Hematopoietic multipotent progenitor cell treated with erythropoietin and hydrocortisone succinate and interleukin-3 and kit ligand, for 15 days (in vitro differentiated cells): Measurements from ENCODE around the gene GP1BB.
"Not testable (repeated sequence)": the region's sequence is repeated elsewhere in the genome, so short reads cannot be mapped to it uniquely, and the experiment has no call there.

Source experiments
- DNase-seq: peaks from one replicate; pipeline ENCODE4 v3.0.0-alpha.2; 2015; ENCODE audit warnings: low spot score

Gene GP1BB

DNA sequence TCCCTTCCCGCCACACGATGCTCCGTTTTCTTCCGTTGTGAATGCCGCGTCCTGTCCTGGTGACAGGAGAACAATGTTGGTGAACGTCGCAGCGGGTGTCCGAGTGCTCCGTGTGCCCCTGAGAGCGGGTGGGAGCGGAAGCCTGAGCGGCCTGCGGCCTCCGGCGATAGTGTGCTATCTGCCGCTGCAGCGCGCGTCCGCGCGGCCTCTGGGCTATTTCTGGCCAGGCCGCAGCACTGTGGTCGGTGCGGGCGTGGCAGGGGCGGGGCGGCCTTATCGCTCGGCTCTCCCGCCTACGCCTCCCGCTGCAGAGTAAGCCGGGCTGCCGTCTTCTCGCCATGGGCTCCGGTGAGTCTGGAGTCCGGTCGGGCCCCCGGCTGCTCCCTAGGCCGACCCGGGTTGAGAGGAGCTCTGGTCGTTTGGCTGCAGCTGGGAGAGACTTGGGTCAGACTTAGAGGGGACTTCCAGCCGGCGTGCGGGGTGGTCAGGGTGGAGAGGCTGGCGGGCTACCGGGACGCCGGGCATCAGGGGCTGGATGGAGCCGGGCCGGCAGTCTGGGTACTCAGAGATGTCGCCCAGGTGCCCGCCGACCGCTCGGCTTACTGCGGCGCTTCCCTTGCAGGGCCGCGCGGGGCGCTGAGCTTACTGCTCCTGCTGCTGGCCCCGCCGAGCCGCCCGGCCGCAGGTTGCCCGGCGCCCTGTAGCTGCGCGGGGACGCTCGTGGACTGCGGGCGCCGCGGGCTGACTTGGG, at the start of gene GP1BB:
GP1BB (plus strand) TSS at position 308 of the 751 bp plus-strand sequence; CDS start at position 339, 31 bp downstream.
- peak; percentile 19 for DNase-seq

DNA sequence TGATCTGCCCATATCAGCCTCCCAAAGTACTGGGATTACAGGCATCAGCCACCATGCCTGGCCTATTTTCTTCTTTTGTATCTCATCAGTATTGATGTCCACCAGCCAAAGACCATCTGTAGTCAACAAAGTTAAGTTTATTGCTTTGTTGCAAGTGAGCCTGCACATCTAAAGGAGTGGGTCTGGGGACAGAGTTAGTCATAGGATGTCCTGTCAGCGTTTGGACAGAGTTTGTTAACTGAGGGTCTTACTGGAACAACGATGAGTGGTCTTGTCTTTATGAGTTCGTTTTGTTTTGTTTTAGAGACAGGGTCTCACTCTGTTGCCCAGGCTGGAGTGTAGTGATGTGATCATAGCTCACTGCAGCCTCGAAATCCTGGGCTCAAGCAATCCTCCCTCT, 49.7 kb upstream of the GP1BB start:
- no peak for DNase-seq

DNA sequence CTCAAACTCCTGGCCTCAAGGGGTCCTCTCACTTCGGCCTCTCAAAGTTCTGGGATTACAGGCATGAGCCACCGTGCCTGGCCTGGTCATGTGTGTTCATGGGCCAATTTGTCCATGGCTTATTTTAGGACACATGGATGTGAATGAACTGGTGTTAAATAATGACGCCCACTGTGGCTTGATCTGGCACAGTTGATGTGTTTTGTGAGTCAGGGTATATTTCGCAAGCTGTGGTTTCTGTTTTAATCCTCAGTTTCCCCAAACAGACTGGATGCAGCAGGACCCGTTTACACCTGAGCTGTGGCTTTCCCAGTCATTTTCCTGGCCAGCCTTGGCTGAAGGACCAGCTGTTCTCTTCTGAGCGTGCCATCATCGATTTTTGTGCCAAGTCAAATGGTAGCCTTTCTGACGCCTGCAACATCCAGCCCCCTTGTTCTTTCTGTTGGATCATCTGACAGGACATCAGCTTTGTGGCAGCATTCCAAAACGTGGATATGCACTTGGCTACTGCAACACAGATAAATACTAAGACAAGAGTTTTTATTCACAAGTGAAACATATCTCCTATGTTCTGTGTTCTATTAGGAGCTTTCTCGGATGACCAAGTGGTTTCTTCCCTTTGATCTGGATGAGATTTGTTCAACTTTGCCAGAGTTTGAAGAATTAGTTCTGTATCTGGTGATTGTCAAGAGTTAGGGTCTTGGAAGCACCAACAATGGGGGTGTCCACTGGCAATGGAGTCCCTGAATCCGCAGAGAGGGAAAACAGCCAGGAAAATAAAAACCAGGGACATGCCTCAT, 49.0 kb upstream of the GP1BB start:
- no peak for DNase-seq

DNA sequence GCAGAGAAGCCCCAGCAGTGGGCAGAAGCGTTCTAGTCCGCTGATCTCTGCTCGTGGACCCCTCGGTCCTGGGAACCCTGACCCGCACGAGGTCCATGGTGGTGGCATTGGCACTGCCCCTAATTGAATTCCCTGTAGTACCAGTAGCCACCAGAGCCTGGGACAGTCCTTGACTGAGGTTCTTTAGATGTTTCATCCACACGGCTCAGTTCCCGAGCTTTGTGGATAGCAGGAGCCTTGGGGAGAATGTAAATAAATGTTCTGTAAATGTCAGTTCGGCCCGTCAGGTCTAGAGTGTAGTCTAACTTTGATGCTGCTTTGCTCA, 48.4 kb upstream of the GP1BB start:
- no peak for DNase-seq

DNA sequence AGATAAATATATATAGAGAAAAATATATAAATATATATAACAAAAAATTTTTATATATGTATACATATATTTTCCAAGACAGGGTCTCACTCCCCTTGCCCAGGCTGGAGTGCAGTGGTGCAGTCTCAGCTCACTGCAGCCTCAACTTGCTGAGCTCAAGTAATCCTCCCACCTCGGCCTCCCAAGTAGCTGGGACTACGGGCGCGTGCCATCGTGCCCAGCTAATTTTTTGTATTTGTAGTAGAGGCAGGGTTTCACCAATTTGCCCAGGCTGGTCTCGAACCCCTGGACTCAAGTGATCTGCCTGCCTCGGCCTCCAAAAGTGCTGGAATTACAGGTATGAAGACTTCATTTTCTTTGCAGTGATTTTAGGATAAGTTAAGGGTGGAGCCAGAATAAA, 47.9 kb upstream of the GP1BB start:
- no peak for DNase-seq

DNA sequence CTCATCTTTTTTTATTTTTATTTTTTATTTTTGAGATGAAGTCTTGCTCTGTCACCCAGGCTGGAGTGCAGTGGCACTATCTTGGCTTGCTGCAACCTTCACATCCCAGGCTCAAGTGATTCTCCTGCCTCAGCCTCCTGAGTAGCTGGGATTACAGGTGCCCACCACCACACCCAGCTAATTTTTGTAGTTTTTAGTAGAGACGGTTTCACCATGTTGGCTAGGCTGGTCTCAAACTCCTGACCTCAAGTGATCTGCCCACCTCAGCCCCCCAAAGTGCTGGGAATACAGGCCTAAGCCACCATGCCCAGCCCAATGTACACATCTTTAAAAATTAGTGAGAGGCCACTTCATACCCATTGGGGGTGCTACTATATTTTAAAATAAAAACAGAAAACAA, 46.9 kb upstream of the GP1BB start:
- DNase-seq = not testable (repeated sequence)

DNA sequence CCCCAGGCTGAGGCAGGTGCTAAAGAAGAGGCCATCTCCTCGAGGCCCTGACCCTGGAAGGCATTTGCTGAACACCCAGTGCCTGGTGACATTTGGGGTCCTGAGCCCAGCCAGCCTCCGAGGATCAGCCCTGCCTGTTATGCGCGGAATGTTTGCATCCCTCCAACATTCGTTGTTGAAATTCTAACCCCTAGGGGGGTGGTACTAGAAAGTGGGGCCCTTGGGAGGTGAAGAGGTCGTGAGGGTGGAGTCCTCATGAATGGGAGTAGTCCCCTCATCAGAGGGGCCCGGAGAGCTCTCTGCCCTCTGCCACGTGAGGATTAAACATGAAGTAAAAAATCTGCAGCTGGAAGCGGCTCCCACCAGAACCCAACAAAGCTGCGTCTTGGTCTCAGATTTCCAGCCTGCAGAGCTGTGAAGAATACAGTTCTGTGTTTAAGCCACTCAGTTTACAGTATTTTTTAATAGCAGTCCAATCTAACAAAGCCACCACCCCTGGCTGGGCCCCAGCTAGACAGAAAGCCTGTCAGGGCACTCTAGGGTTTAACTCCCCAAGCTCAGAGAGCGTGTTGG, 44.3 kb upstream of the GP1BB start:
- DNase-seq = no peak

DNA sequence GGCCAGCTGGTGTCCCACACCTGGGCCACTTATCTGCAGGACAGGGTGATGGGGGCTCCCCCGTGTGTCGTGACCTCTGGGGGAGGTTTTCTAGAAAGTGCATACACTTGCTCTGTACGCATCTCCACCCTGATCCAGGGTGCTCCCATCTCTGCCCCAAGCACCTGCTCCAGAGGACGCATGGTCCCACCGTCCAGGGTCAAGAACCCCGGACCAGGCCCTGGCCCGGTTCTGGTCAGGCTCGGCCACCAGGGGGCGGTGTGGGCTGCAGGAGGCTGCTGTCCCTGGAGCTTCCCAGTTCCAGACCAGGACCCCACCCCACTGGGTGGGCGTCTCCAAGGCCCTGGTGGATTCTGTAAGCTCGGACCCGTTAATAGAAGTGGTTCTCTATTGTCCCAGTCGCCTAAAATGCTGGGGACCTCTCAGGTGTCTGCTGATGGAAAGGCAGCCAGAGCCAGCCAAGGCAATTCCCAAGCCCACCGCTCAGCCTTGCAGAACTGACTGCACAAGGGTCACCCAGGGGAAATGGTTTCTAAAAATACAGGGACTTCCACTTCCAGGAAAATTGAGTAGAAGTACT, 43.7 kb upstream of the GP1BB start:
- DNase-seq = peak; percentile 50

DNA sequence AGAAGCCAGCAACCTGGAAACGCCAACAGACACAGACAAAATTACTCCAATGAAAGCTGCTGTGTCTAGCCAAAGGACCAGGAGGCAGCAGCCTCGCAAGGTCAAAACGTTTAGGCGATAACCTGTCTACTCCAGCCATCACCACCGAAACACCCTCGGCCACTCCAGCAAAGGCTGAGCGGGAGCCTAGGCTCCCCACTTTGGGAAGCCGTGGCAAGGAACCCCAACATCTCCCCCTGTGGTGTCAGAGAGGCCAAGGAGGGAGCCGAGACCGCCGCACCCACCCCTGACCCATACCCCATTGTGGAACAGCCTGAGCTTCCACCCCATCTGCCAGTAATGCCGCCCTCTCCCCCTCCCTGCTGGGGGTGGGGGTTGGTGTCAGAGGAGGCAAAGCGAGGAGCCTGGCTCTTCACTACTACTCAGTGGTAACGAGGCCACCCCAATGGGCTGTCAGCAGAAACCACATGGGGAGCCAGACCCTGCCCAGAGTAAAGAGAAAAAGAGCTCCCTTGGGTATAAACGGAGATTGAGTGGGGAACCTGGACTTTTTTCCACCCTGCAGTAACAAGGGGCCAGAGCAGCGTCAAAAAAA, 43.0 kb upstream of the GP1BB start:
- DNase-seq = no peak

DNA sequence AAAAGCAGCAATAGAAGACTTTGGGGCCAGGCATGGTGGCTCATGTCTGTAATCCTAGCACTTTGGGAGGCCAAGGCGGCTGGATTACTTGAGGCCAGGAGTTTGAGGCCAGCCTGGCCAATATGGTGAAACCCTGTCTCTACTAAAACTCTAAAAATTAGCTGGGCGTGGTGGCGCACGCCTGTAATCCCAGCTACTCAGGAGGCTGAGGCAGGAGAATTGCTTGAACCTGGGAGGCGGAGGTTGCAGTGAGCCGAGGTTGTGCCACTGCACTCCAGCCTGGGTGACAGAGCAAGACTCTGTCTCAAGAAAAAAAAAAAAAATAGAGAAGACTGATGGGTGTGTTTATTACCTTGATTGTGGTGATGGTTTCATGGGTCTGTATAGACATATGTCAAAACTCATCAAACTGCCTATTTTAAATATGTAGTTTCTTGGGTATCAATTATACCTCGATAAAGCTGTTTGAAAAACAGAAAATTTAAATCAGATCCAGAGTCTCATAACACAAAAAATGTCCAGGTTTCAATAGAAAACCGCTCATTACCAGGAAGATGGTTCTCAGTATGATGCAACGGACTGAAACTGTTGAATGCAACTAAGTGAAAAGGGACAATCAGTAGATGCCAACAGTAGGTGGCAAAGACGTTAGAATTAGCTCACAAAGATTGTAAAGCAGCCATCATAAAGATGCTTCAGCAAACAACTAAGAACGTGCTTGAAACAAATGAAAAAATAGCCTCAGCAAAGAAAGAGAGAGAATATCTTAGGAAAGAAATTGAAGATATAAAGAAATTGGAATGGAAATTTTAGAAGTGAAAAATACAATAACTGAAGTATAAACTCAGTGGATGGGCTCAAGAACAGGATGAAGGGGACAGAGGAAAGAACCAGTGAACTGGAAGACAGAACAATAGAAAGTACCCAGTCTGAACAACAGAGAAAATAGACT, 42.2 kb upstream of the GP1BB start:
- DNase-seq = no peak

DNA sequence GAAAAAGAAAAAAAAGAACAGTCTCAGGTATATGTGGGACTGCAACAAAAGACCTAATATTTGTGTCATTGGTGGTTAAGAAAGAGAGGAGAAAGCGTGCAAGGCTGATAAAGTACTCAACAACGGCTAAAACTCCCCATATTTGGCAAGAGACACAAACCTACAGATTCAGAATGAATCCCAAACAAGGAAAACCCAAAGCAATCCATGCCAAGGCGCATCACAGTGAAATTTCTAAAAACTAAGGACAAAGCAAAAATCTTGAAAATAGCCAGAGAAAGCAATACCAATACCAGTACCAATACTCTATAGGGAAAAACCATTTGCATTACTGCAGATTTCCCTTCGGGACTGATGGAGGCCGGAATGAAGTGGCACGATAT, 41.5 kb upstream of the GP1BB start:
- DNase-seq = no peak

DNA sequence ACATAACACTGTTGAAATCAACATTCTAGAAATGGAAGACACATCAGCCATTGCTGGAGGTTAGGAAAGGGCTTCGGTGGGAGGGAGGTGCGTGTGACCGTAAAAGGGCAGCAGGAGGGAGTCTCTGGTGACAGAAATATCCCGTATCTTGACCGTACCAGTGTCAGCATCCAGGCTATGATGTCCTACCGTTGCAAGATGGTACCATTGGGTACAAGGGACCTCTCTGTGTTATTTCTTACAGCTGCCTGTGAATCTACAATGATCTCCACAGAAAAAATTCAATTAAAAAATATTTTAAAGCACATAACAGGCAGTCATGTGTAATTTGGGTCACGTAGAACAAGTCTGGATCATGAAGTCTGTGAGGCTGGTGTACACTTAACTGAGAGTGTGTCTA, 36.4 kb upstream of the GP1BB start:
- no peak for DNase-seq

DNA sequence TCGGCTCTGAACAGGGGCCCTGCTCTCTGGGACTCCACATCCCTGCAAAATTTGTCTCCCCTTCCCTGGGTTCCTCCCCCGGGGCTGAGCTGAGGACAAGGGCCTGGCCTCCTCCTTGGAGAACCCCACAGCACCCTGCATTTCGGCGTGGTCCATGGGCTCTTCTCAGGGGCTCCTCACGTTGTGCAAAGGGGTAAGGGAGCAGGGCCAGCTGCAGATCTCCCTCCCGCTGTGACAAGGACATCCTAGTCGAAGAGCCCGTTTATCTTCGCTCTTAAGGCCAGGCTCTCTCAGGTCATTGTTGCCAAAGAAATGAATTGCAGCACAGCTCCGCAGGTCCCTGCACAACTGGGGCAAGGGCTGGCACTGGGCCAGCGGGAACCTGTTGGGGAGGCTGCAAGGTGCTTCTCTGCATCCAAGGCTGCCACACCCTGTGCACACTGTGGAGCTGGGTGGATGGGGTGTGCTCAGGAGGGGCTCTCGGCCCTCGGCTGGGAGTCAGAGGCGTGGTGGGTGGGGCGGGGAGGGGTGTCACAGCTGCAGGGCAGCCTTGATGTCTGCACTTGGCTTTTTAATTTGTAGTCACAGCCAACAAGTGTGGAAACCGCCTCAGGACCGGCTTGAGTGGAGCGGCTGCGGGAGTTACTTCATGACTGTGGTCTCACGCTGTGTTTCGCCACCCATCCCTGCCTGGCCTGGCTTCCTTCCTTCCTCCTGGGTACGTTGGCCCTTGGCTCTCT, 35.6 kb upstream of the GP1BB start:
- DNase-seq = no peak

DNA sequence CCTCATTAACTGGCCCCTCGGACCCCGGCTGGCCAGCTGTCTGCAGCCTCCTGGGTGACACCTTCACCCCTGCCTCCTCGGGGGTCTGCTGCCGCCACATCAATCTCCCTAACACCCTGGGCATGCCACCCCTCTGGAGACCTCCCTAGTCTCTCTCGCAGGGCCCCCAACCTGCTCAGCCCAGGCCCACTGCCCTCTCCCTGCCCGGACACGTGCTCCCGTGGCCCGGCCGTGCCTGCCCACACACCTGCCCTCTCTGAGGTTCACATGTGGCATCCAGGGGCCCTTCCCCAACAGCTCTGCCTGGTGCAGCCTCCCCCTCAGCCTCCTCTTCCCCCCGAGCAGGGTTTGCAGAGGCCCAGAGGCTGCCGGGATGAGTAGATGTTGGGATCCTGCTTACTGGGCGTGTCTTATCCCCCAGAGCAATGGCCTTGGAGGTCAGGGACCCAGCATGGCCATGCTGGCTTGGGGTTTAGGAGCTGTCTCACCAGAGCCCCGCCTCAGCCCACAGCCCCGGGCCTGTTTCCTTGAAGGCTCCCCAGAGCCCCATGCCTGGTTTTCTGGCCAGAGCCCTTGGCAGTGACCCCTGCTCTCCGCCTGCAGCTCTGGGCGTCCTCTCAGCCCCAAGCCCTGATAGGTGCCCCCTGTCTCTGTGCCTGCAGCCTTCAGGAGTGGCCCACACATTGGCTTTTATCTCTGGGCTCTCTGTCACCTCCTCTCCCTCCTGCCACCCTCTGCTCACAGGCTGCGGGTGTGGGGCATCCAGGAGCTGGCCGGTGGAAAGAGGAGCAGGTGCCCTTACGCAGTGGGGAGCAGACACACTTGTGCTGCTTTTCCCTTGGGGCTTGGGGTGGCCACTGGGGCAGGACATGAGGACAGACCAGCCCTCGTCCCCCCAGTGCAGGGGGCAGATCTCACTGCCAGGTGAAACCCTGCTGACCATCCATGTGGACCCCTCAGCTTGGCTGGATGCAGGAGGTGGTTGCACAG, 34.7 kb upstream of the GP1BB start:
- no peak for DNase-seq

DNA sequence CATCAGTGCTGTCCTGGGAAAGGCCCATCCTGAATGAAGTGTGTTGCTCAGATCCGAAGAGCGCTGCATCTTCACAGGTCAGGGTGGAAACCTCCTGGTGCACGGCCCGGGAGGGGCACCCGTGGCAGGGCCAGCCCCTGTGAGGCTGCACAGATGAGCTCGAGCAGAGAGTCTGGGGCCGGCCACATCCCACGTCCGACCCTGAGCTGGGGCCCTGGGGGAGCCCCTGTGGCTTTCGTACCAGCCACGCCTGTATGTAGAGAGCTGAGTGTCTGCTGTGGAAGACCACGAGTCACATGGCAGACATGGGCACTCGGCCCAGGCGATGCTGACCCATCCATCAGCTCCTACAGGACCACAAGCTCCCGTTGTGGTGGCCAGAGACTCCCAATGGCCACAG, 33.9 kb upstream of the GP1BB start:
- DNase-seq = no peak

DNA sequence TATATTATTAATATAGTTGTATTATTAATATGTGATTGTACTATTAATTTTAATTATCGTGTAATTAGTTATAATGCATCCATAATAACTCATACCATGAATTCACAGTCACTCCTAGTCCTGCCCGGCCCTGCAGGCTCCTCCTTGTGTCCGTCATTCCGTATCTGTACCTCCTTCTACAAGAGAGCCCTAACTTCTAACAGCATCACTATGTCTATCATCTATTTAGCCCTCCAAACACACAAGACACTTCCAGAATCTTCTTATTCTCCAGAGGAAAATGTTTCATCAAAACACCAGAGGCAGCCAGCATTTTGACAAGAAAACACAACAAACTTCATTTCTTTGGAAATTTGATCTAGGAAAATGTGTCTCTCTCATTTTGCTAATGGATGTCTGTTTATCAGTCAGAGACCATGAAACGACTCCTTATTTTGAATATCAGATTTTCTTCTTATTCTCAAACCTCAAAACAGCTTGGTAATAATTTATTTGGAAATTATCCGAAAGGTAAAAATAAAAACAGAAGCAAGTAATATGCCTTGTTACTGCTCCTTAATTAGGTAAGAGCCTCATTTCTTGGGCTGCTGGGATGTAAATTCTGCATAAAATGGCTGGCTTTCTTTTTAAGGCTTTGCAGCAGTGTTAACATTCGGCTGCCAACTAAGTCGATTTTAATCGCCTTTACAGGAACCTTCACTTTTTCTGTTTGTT, 32.2 kb upstream of the GP1BB start:
- DNase-seq = no peak

DNA sequence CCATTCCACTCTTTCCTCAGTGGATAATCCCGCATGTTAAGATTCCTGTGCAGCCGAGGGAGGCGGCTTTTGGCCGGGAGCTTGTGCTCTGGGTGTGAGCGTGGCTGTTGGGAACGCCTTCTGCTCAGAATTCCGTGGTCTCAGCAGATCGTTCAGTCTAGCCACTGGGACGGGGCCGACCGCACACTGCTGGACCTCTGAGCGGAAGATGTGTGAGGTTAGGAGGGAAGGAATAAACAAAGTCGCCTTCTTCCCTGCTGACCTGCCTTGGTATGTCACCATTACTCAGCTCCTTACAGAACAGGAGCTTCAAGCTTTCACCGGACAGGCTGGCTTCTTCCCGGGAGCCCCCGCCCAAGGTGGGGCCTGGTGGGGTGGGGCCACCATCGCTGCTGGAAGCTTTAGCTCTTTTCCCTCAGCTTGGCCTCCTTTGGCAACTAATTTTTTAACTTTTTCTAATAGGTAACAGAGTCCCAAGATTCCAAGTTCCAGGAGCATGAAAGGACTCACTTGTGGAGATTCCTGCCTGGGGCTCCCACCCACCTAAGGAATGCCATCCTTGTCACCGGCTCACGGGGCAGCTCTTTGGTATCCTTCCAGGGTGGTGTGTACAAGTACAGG, 31.5 kb upstream of the GP1BB start:
- no peak for DNase-seq

DNA sequence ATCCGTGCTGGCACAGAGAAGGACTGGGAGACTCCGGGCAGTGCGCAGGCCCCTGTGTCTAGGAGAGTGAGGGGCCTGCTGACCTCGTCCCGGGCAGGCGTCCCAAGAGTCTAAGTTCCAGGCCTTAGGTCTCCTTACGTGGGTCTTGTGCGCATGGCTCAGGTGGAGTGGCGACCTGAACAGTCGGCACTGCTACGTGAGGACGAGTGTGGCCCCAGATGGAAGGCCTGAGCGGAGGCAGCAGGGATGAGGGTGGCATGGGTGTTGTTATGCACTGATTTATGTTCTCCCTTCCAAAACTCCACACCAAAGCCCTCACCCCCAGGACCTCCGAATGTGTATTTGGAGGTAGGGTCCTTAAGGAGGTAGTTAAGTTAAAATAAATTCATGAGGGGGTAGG, 29.8 kb upstream of the GP1BB start:
- no peak for DNase-seq
